GM18519 (cell line): Measurements from ENCODE around the gene CRABP2.

Experiments
- ATAC-seq: cut with Tn5 transposase; IDR thresholded peaks from one replicate; pipeline ENCODE4 v1.9.1; 2021; ENCODE audit warnings: mild to moderate bottlenecking, moderate library complexity; ENCODE audit not compliant: unreplicated experiment, low FRiP score

CRABP2 gene

DNA sequence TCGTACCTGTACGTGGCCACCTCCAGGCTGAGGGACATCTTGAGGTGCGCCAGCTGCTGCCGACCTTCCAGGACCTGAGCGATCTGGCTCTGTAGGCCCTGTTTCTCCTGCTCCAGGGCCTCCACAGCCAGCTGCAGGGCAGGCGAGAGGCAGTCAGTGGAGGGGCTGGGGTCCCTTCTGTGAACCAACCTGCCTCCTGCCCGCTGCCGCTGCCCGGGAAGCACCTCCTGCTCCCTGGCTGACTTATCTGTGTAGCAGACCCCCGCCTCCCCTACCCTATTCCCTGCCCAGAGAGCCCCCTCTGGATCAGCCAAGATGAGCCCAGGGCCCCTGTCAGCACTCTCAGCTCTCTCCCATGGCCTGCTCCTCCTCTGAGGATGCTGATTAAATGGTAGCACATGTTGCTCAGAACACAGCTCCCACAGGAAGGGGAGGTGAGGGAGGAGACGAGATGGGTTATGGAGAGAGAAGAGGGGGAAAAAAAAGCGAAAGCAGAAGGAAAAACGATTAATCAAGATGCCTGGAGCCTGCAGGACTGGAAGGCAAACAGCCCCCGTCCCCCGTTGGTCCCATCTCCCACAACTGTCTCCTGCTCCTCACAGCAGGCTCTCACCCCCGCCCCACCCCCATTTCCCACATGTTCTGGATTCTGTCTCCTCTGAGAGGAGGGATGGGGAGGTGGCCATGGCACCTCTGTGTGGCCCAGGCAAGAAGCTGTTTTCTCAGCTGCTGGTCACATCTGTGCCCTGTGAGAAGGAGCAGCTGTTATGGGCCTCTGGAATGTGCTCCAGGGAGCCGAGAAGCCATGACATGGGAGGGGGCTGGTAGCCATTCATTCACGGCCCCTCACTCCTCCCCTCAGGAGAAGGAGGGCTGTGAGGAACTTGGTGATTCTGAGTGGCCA, 29.9 kb downstream of the CRABP2 start:
- no peak for ATAC-seq

- no peak for ATAC-seq
These were observed 31.8 kb downstream of the CRABP2 start for GRCh38 chr1:156673387-156674121.

DNA sequence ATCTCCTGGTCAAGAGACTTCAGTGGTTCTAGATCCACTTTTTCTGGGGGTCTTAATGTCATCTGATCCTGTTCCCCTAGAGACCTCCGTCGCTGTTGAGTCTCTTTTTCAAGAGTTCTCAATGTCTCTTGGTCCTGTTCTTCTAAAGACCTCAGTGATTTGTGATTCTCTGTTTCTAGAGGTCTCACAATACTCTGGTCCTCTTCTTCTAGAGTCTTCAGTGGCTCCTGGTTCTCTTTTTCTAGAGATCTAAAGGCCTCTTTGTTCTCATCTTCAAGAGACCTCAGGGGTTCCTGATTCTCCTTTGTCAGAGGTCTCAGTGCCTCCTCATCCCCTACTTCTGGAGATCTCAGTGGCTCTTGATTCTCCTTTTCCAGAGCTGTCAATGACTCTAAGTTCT, 33.6 kb downstream of the CRABP2 start:
- ATAC-seq: no peak

DNA sequence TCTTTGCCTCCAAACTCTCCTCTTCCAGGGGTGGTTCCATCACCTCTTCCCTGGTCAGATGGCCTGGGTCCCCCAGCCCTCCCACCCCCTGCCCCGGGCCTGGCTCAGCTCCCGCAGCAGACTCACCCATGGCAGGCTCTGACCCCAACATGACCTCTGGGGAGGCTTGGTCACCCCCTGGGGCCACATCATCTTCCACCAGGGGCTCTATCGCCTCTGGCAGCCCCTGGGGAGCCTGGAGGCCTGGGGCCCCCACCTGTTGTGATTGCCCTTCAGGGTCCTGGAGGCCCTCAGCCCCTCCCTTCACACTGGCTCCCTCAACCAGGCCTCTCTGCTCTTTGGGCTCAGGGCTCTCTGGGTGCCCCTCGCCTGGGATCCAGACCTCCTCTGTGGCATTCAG, 34.6 kb downstream of the CRABP2 start:
- no peak for ATAC-seq

DNA sequence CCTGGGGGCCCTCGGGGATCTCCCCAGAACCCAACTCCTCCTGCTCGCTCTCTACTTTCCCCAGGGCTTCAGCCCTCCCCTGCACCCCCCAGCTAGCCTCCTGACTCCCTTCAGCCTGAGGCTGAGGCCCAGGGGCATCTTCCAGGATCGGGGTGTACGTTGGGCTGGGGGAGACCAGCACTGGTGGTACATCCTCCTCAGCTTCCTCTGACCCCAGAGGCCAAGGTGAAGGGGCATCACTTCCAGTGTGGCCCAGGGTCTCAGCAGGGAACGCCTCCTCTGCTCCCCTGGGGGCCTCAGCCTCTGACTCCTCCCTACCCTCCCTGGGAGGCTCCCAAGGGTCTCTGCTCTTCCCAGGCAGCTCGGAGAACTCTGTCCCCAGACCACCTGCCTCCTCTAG, 35.0 kb downstream of the CRABP2 start:
- no peak for ATAC-seq

GRCh38 chr1:156669794-156670193, 35.6 kb downstream of the CRABP2 start:
- no peak for ATAC-seq

DNA sequence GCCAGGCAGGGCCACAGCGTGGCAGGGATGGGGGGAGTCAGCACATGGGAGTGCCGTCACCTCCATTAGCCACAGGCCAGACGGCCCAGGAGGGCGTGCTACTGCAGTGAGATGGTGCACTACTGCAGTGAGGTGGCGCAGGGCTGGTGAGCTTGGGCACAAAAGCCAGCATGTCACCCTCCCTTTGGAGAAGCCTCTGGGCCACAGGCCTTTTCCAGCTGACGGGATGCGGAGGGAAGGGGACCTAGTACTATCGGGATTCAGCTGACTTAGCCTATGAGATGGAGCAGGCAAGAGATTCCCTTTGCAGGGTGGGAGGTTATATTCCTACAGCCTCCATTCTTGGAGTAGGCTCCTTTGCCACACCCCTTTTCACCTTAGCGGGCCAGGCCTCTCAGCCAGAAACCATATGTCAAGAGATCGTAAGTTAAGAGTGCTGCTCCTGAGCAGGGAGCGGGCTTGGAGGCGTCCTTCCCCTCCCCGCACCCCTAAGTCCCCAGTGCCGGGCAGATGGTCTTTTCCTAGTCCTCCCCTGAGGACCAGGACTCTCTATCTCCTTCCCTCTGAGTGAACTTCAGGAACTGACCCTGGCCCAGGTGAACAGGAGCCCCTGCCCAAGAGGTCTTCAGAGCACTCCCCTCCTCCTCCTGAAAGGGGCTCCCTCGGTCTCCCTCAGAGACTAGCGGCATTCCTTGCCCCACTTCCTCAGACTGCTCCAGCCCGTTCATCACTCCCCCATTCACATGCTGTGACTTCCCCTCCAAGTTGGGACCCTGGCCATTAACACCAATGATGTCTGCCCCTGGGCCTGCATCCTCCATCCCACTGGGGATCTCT, 36.4 kb downstream of the CRABP2 start:
- no peak for ATAC-seq

DNA sequence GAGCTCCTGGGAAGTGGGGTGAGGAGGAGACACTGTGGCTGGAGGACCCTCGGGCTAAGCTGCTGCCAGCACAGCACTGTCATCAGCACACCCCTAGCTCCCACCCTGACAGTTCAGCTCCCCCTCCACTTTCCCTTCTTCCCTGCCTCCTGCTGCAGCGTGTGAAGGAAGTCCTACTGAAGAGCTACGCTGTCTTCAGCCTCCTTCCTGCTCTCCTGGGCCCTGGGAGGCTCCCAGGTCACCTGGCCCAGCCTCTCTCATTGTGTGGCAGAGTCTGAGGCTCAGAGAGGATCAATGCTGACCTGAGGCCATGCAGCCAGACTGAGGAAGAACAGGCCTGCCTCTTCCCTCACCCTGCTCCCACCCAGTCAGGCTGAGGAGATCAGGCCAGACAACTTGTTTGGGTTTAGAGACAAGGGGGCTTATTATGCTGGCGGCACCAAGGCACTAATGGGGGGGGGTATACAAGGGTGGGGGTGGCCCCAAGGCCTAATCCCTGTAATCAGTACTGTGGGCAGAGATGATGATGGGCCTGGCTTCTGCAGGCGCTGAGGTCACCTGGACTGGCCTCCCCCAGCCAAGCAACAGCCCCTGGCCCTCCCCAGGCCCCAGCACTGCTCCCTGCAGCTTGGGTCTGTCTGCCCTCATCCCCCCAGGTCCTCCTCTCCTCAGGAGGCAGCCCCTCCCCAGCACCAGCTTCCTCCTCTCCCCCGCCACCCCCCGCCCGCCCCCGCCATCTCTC, 37.2 kb downstream of the CRABP2 start:
- no peak for ATAC-seq

DNA sequence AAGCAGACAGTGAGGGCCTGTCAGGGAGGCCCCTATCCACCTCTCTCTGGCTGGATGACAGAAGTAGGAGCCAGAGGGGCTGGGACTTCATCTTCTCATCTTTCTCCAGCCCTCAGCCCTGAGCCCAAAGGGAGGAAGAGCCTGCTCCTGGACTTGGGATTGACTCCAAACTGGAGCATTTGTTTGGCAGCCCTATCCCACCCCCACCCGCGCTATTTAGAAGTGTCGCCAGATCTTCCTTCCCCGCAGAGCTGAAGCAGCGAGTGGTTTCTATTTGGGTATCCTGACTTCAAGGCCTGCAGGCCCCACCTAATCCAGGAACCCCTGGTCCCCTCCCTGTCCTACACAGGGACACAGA, 37.8 kb downstream of the CRABP2 start:
- no peak for ATAC-seq

DNA sequence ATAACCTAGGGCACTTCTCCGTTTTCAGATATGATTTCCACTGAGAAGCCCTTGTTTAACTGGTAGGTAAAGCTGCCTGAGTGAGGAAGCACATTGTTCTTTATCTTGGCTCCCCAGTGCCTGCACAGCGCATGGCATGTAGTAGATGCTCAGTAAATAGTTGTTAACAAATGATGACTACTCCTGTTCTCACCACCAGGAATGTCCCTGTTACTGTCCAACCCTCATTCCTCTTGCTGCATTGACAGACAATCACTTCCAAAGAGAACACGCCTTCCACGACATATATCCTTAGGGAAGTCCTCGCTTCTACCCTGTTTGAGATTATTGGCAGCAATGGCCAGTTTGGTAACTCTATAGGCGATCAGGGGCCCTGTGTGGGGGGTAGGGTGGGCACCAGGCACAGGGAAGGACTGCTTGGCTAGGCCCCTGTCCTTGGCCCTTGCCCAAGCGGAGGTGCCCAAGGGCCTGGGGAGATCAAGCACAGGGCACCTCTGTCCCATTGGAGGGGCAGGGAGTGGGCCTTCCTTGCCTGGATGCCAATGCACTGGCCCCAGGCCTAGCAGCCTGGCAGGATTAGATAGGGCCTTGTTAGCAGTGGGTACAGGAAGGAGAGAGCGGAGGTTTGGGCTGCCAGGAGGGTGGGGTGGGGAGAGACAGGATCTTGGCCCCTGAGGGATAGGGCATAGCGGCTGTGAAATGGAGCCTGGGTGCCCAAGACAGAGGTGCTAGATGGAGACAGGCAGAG, 38.3 kb downstream of the CRABP2 start:
- ATAC-seq: no peak

- no peak for ATAC-seq
These were observed 39.8 kb downstream of the CRABP2 start for GRCh38 chr1:156665539-156665938.

- ATAC-seq: no peak
These were observed 40.5 kb downstream of the CRABP2 start for GRCh38 chr1:156664767-156665411.

GRCh38 chr1:156664046-156664766, 41.2 kb downstream of the CRABP2 start:
- ATAC-seq: no peak

DNA sequence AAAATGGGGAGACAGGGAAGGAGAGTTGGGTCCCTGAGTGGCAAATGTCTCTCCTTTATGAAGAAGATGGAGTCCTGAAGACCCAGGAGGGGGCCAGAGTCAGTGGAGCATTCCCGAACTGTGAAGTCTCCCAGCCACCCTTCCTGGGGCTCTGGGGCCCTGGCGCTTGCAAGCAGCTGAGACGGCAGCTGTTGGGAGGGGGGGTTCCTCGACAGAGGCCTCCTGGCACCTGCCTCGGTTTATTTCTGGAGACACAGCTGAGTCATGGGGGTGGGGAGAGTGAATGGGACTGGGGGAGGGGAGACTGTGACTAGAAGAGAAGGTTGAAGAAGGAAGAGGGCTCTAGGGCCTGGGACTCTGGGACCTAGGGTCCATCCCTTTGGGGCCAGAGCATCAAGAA, 42.2 kb downstream of the CRABP2 start:
- no peak for ATAC-seq

DNA sequence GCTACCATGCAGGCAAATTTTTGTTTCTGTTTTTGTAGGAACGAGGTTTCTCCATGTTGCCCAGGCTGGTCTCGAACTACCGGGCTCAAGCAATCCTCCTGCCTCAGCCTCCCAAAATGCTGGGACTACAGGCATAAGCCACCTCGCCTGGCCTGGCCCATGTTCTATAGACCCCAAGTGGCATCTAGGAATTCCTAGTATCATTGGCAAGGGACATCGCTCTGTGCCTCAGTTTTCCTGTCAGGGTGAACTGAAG, 42.7 kb downstream of the CRABP2 start:
- no peak for ATAC-seq

DNA sequence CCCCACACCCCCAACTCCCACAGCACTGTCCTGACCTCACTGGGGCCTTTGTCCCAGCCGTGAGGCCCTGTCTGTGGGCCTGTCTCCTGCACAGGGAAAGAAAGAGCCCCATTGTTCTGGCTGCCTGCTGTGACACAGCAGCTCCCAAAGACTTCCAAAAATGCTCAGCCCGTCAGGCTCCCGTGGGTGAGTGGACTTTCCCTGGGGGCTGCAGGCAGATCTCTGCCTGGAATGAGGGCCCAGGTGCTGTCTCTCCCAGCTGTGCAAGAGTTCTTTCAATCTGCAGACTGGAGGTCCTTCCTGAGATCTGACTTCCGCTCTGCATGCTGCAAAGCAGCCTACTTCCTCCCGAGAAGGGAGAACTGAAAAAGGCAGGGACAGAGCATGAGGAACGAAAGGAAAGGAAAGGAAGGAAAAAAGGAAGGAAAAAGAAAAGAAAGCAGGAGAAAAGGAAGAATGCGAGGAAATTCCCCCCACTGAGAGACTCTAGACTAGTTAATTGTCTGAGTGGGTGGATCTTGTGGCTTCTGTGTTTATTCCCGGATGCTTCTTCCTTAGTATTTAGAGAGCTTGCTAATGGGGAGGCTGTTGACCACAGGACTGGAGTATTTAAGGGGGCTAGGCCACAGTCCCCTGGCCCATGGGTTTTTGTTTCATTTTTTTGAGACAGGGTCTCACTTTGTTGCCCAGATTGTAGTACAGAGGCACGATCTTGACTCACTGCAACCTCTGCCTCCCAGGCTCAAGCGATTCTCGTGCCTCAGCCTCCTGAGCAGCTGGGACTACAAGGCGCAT, 43.2 kb downstream of the CRABP2 start:
- no peak for ATAC-seq

DNA sequence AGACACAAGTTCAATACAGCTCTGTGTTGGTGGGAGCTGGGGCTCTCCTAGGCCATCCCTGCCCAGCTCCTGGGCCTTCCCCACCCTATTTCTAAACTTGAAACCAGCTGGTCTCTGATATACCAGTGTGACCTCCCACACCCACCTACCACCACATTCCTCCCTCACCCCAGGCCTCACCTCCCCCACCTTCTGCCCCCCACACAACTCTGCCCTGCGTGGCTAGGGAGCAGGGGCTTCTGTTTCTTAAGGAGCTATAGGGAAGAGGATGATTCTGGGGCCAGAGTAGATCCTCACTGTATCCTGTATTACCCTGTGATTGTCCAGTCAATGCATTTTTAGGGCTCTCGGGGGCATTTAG, 44.7 kb downstream of the CRABP2 start:
- no peak for ATAC-seq
